K562 (cell line): ENCODE measurements around the gene DSC2. TPM values are rescaled to one million over a fixed set of nuclear protein-coding genes. Genes with fewer than 3 reads are reported as not detected.

ENCODE experiments used
- ATAC-seq: fragments of 200-7000 bp; cut with Tn5 transposase; 3 replicates; pipeline ENCODE4 v1.9.1; 2020; ENCODE audit warnings: moderate library complexity
- BruUV-seq: library from RNA; stranded (reverse); fragments of 400-500 nt; replicated peaks from 2 replicates; lab custom pipeline; 2021; lab: Mats Ljungman, UMichigan
- CTCF ChIA-PET: fragments of 300-600 bp; formaldehyde crosslinking; extraction: SDS; loops from one replicate; lab custom pipeline; 2021; ENCODE audit warnings: low intra/inter-chr PET ratio; lab: Yijun Ruan, JAX
- POLR2A ChIA-PET: fragments of 300-600, 350-650 bp; sonication (Branson Sonifier 250); formaldehyde crosslinking; extraction: SDS; loops from one replicate; lab custom pipeline; 2021; ENCODE audit warnings: antibody characterized with exemption, inconsistent platforms; lab: Yijun Ruan, JAX
- DNase-seq, 4 experiments: peaks; one replicate each; pipeline versions ENCODE4 v3.0.0 to v3.0.0-alpha.2; 2011 to 2018; ENCODE audit warnings: low spot score in 3 of 4, mixed read lengths in 3 of 4; ENCODE audit errors: extremely low read depth in 1 of 4
- FAIRE-seq: peaks from 2 replicates; lab custom pipeline; 2011; peaks lifted over from hg19 to GRCh38; lab: Jason Lieb, UNC
- H2AFZ ChIP-seq: 2 replicates; pipeline ENCODE4 v1.6.0; 2011; ENCODE audit warnings: low read depth, low read length, control low read depth, inconsistent platforms
- H3K27ac ChIP-seq: fragments of 200-600 bp; 3 replicates; pipeline ENCODE4 v1.8.0; 2011; ENCODE audit warnings: low read depth, mild to moderate bottlenecking, control low read depth, inconsistent platforms, low read length, moderate library complexity, mixed read lengths; ENCODE audit errors: extremely low read depth
- H3K27me3 ChIP-seq, 2 experiments: fragments of 300-600 bp in 1 of 2; 2 replicates in 1 of 2; 3 replicates in 1 of 2; pipeline versions ENCODE4 v1.6.0 to v1.8.0; 2011; ENCODE audit warnings: inconsistent platforms in 2 of 2, low read length in 2 of 2, mild to moderate bottlenecking in 1 of 2, mixed read lengths in 1 of 2, moderate library complexity in 1 of 2; ENCODE audit not compliant: control insufficient read depth in 2 of 2, insufficient read depth in 2 of 2
- H3K36me3 ChIP-seq: fragments of 300-600 bp; 3 replicates; pipeline ENCODE4 v1.8.0; 2011; ENCODE audit warnings: mild to moderate bottlenecking, low read length, inconsistent platforms; ENCODE audit not compliant: control insufficient read depth, insufficient read depth
- H3K4me1 ChIP-seq, 2 experiments: fragments of 200-600 bp in 1 of 2; replicated peaks in 1 of 2; 2 replicates in 1 of 2; 3 replicates in 1 of 2; pipeline versions ENCODE4 v1.5.1 to v1.8.0; 2011; ENCODE audit warnings: inconsistent platforms in 2 of 2, low read length in 2 of 2, mild to moderate bottlenecking in 1 of 2, mixed read lengths in 1 of 2, moderate library complexity in 1 of 2; ENCODE audit not compliant: control insufficient read depth in 2 of 2, insufficient read depth in 2 of 2
- H3K4me2 ChIP-seq: 2 replicates; pipeline ENCODE4 v1.6.1; 2011; ENCODE audit warnings: low read length, control low read depth, inconsistent platforms, mixed read lengths; ENCODE audit not compliant: insufficient read depth
- H3K4me3 ChIP-seq: fragments of 200-600 bp; sonication (generic), shearing (Covaris generic); 2 replicates; pipeline ENCODE4 v1.5.1; 2016; ENCODE audit warnings: control low read depth, inconsistent platforms
- H3K79me2 ChIP-seq: fragments of 200-600 bp; 3 replicates; pipeline ENCODE4 v1.8.0; 2011; ENCODE audit warnings: low read length, inconsistent platforms; ENCODE audit not compliant: control insufficient read depth, insufficient read depth
- H3K9ac ChIP-seq, 2 experiments: 2 replicates each; pipeline versions ENCODE4 v1.6.0 to v1.6.1; 2011; ENCODE audit warnings: low read depth in 2 of 2, low read length in 2 of 2, control low read depth in 1 of 2, inconsistent platforms in 1 of 2, mild to moderate bottlenecking in 1 of 2, mixed read lengths in 1 of 2; ENCODE audit not compliant: insufficient read depth in 1 of 2
- H3K9me1 ChIP-seq: one replicate; pipeline ENCODE4 v1.6.0; 2011; ENCODE audit warnings: inconsistent platforms, mild to moderate bottlenecking, low read length, moderate library complexity; ENCODE audit not compliant: control insufficient read depth, insufficient read depth
- H3K9me3 ChIP-seq: replicated peaks from 2 replicates; pipeline ENCODE4 v1.5.1; 2011; ENCODE audit warnings: low read depth, low read length, inconsistent platforms; ENCODE audit not compliant: control insufficient read depth, insufficient read depth
- H4K20me1 ChIP-seq: replicated peaks from 2 replicates; pipeline ENCODE4 v1.6.1; 2011; ENCODE audit warnings: low read length, inconsistent platforms, mixed read lengths; ENCODE audit not compliant: control insufficient read depth, insufficient read depth
- PHF8 ChIP-seq: fragments of 200-600 bp; sonication (generic); IDR thresholded peaks from 2 replicates; pipeline ENCODE4 v1.6.1; 2012; ENCODE audit warnings: mixed run types, mild to moderate bottlenecking, inconsistent platforms, low read length, moderate library complexity, borderline replicate concordance
- SPI1 ChIP-seq: IDR thresholded peaks from 2 replicates; pipeline ENCODE4 v1.6.1; 2011; ENCODE audit warnings: low read depth, low read length, control low read depth, borderline replicate concordance
- ZNF316 ChIP-seq: fragments of 450-650 bp; IDR thresholded peaks from 2 replicates; pipeline ENCODE4 v1.6.1; 2016
- WGBS: fragments of 100-300 bp; shearing (Covaris generic); methylation state at CpG from one replicate; pipeline ENCODE4 v1.1.6; 2016; ENCODE audit warnings: low coverage, mixed read lengths; ENCODE audit not compliant: insufficient coverage; ENCODE audit errors: missing lambda C conversion rate; 5-methylcytosine and 5-hydroxymethylcytosine counted together
- in situ Hi-C: fragments of 300-500 bp; cut with MboI; formaldehyde crosslinking; loops from 4 replicates; pipeline ENCODE4 v1.15.0; 2018; ENCODE audit warnings: inconsistent platforms, mixed read lengths
- intact Hi-C: fragments of 100-400 bp; cut with micrococcal nuclease; formaldehyde crosslinking; loops from 2 replicates; pipeline ENCODE4 v1.14.2; 2022
- polyA plus RNA-seq, 8 experiments: library from polyadenylated mRNA; depleted of rRNA in 4 of 8; stranded (reverse) in 5 of 8; unstranded in 3 of 8; fragments of >200 nt; fragmentation: Nextera tagmentation in 2 of 8; fragmentation: Illumina TruSeq in 1 of 8; extraction: Ambion mirVana in 2 of 8; extraction: Trizol in 1 of 8; gene quantifications; 2 replicates each; pipeline versions ENCODE4 v1.2.1 to v1.2.3, GENCODE V29; 2011 to 2014; ENCODE audit warnings: inconsistent platforms in 1 of 8, missing spikeins in 1 of 8
- total RNA-seq, 7 experiments: library from RNA; depleted of rRNA in 6 of 7; stranded (reverse); fragments of >200 nt in 6 of 7; fragmentation: Illumina TruSeq in 2 of 7; extraction: Trizol in 2 of 7; gene quantifications; 2 replicates each; pipeline versions ENCODE4 v1.2.1 to v1.2.3, GENCODE V29; 2011 to 2021; ENCODE audit warnings: low replicate concordance in 1 of 7
- TF ChIP-seq, protein P1 (sequence below), 2 experiments: fragments of 450-650 bp; formaldehyde crosslinking in 1 of 2; IDR thresholded peaks; 2 replicates each; pipeline versions ENCODE4 v1.4.0 to v1.6.1; 2014 to 2020; ENCODE audit warnings: mild to moderate bottlenecking in 2 of 2, borderline replicate concordance in 1 of 2, low read depth in 1 of 2

Gene DSC2
- total and polyA plus RNA-seq, 9 of the 15 experiments (the other 6 are each of a cell fraction or from before 2014, with no cell fraction given): 3.8 to 15.3 (median 6.4) TPM

DNA sequence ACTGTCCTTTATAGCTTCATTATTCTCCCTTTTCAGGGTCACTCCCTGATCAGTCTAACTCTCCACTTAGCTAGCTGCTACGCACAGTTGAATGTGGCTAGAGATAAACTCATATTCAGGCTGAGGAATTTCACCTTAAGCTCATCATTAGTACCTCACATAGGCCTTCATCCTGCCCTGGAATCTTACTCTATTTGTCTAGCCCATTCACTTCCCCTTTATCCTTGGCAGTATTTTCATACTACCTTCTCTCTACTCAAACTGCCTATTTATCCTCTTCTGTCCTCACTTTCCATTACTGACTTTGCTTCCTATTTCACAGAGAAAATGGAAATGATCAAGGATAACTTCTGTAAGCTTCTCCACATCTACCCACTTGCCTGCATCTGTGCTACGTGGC is 10.6 kb upstream of the DSC2 start:
- no peak for FAIRE-seq
- H3K9me3 ChIP-seq: no peaks in the 10 kb centered on the region
- peak; percentile 34; the same call in 1 of the 3 replicates for ATAC-seq
- TF ChIP-seq SPI1: peak; percentile 59; the same call in 1 of the 2 replicates
- TF ChIP-seq PHF8: no peak
- TF ChIP-seq, all 486 proteins: peak for 1
- 23% methylated on average over 2 of the region's 2 CpGs for WGBS
- ChIA-PET CTCF (no interaction called here), POLR2A (interaction anchor here (0.6 to 2.7 kb wide), 6 partner anchors 8 to 33 kb away, joined by 3 to 7 read pairs (median 4); no protein-coding TSS in a partner anchor)
- H3K4me2 ChIP-seq: no peak overlapping the region
- no peaks in the 10 kb centered on the region for H3K79me2 ChIP-seq
- no peaks in the 10 kb centered on the region for H3K27me3 ChIP-seq
- H4K20me1 ChIP-seq: no peaks in the 10 kb centered on the region
- H3K36me3 ChIP-seq: no peaks in the 10 kb centered on the region
- H3K27ac ChIP-seq: no peak overlapping the region
- no TSS peak for BruUV-seq
- H3K9ac ChIP-seq: no peak overlapping the region
- H3K9me1 ChIP-seq: no peaks in the 10 kb centered on the region
- in situ Hi-C loops (no loop called here), intact Hi-C loops (no loop called here)
- H2AFZ ChIP-seq: peak overlapping the region; percentile 68; the same call in 1 of the 2 replicates
- no peak for DNase-seq
- no peak overlapping the region for H3K4me3 ChIP-seq
- H3K4me1 ChIP-seq: no peaks in the 10 kb centered on the region

DNA sequence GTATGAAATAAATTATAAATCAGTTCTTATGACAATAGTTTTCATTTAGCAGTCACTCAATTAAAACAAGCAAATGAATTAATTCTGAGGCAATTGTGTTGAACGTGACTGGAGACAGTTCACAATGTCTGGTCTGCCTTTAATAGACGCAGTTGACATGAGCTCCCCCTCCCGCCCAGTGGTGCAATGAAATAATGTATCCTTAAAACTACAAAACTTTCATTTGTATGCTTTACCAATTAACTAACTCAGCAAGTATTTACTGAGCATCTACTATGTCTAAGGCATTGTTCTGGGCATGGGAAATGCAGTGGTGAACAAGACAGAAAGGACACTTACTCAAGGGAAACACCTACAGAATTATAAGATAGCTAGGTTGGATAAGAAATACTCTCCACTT is 3.5 kb upstream of the DSC2 start:
- Histone ChIP-seq H3K79me2 (peaks cover 8% of the 10 kb centered on the region; the same call in 1 of the 3 replicates), H3K4me3 (no peak overlapping the region), H3K9ac (no peak overlapping the region), H3K9me3 (no peaks in the 10 kb centered on the region), H3K27ac (no peak overlapping the region), H3K4me1 (peaks cover 13 to 14% of the 10 kb centered on the region in 2 experiments; a peak in 4 of 5 replicates), H3K36me3 (no peaks in the 10 kb centered on the region), H3K27me3 (no peaks in the 10 kb centered on the region), H2AFZ (no peak overlapping the region), H3K9me1 (no peaks in the 10 kb centered on the region), H3K4me2 (no peak overlapping the region), H4K20me1 (no peaks in the 10 kb centered on the region)
- intact Hi-C loops (loop anchor here (5.0 to 10.0 kb wide), 2 partner anchors 108 to 989 kb away; partner anchors contain the start of gene RNF138), in situ Hi-C loops (no loop called here)
- peak in 1 of 4 experiments; percentile 26 for DNase-seq
- no TSS peak for BruUV-seq
- WGBS: 35% methylated on average over 3 of the region's 3 CpGs
- POLR2A ChIA-PET: interaction anchor here (0.8 kb wide), 1 partner anchor 44 kb away, joined by 3 read pairs; no protein-coding TSS in a partner anchor
- no peak for ATAC-seq
- no peak for FAIRE-seq
- CTCF ChIA-PET: no interaction called here
- TF ChIP-seq, protein P1, sequence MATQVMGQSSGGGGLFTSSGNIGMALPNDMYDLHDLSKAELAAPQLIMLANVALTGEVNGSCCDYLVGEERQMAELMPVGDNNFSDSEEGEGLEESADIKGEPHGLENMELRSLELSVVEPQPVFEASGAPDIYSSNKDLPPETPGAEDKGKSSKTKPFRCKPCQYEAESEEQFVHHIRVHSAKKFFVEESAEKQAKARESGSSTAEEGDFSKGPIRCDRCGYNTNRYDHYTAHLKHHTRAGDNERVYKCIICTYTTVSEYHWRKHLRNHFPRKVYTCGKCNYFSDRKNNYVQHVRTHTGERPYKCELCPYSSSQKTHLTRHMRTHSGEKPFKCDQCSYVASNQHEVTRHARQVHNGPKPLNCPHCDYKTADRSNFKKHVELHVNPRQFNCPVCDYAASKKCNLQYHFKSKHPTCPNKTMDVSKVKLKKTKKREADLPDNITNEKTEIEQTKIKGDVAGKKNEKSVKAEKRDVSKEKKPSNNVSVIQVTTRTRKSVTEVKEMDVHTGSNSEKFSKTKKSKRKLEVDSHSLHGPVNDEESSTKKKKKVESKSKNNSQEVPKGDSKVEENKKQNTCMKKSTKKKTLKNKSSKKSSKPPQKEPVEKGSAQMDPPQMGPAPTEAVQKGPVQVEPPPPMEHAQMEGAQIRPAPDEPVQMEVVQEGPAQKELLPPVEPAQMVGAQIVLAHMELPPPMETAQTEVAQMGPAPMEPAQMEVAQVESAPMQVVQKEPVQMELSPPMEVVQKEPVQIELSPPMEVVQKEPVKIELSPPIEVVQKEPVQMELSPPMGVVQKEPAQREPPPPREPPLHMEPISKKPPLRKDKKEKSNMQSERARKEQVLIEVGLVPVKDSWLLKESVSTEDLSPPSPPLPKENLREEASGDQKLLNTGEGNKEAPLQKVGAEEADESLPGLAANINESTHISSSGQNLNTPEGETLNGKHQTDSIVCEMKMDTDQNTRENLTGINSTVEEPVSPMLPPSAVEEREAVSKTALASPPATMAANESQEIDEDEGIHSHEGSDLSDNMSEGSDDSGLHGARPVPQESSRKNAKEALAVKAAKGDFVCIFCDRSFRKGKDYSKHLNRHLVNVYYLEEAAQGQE (IDR thresholded peaks at IDR 0.05; ENCODE audit: borderline replicate concordance): peak; percentile 14; the same call in 1 of the 2 replicates
- TF ChIP-seq, protein P1 (CRISPR knock-in tag; IDR thresholded peaks at IDR 0.05; ENCODE audit: low read depth): no peak
- 0 out of 2 replicates have a peak, but pooled peaks have one; percentile 8 for TF ChIP-seq ZNF316
